Vagina (tissue), 2 donors: ENCODE data around the gene KRT75.

ENCODE experiments used
- CTCF ChIP-seq, 3 experiments: fragments of 450-650 bp in 2 of 3; fragments of 200-600 bp in 1 of 3; sonication (generic) in 1 of 3; IDR thresholded peaks; one replicate each; pipeline ENCODE4 v1.5.1; 2017 to 2019; ENCODE audit warnings: antibody characterized with exemption in 3 of 3, mild to moderate bottlenecking in 2 of 3, moderate library complexity in 2 of 3
- POLR2AphosphoS5 ChIP-seq, 2 donors: sonication (generic); formaldehyde crosslinking; IDR thresholded peaks; one replicate each; pipeline ENCODE4 v1.9.0; 2017; ENCODE audit warnings: antibody characterized with exemption in 2 of 2, mild to moderate bottlenecking in 2 of 2, low read depth in 1 of 2; ENCODE audit not compliant: insufficient read depth in 1 of 2

GRCh38 chr12:52441320-52441911 is 7.2 kb upstream of the KRT75 start:
- TF ChIP-seq CTCF (IDR thresholded peaks at IDR 0.05) (no peak), POLR2AphosphoS5 (IDR thresholded peaks at IDR 0.05; ENCODE audit: insufficient read depth in 1 of 2, low read depth in 1 of 2) (no peak)
